ENCODE results near the gene MIA. TPM values are rescaled to one million over a fixed set of nuclear protein-coding genes. Genes with fewer than 3 reads are reported as not detected.

MIA gene
- total and polyA plus RNA-seq, 2 of the 8 experiments (the other 6 are each of a cell fraction or from before 2014, with no cell fraction given), result not detected

GRCh38 chr19:40750874-40751537 lies 24.3 kb upstream of the MIA start, which contains the start of gene SNRPA (continued):
- TF ChIP-seq MAFK (IDR thresholded peaks at IDR 0.05; ENCODE audit: low read depth, low read length) (no peak), CREB1 (IDR thresholded peaks at IDR 0.05) (peak; percentile 85), CTCF (IDR thresholded peaks at IDR 0.05; ENCODE audit: control extremely low read depth in 1 of 3, insufficient read depth in 1 of 3, low read depth in 1 of 3, low read length in 3 of 3) (no peak), HDAC2 (IDR thresholded peaks at IDR 0.05; ENCODE audit: borderline replicate concordance in 1 of 2, low read depth in 2 of 2, low read length in 2 of 2) (no peak), BCL11A (IDR thresholded peaks at IDR 0.05; ENCODE audit: low read depth in 2 of 2, low read length in 2 of 2) (no peak), GABPA (IDR thresholded peaks at IDR 0.05; ENCODE audit: borderline replicate concordance, insufficient read depth, low read length) (no peak), SP1 (IDR thresholded peaks at IDR 0.05; ENCODE audit: low read depth, low read length) (no peak; the same call in 1 of the 2 replicates), SIX5 (IDR thresholded peaks at IDR 0.05; ENCODE audit: low read depth, low read length) (peak; percentile 32; the same call in 1 of the 2 replicates), ASH2L (IDR thresholded peaks at IDR 0.05; ENCODE audit: low read length) (peak; percentile 39), PHF8 (conservative IDR thresholded peaks at IDR 0.05; ENCODE audit: low read depth, low read length) (peak; percentile 80), SP4 (IDR thresholded peaks at IDR 0.05; ENCODE audit: low read length) (no peak), ZNF274 (IDR thresholded peaks at IDR 0.05; ENCODE audit: borderline replicate concordance, extremely low read depth, low read length) (no peak), SRF (IDR thresholded peaks at IDR 0.05; ENCODE audit: low read depth, low read length) (no peak), ATF2 (IDR thresholded peaks at IDR 0.05; ENCODE audit: low read length) (peak; percentile 47; the same call in 1 of the 2 replicates), POLR2AphosphoS5 (IDR thresholded peaks at IDR 0.05; ENCODE audit: low read depth, low read length) (peak; percentile 84), YY1 (IDR thresholded peaks at IDR 0.05; ENCODE audit: low read depth, low read length) (no peak), SUZ12 (IDR thresholded peaks at IDR 0.05; ENCODE audit: low read length) (no peak)

Measured in H1 (cell line).